ENCODE data around the gene CRB1. TPM values are rescaled to one million over a fixed set of nuclear protein-coding genes. Genes with fewer than 3 reads are reported as not detected.
"Not testable (repeated sequence)": the region's sequence is repeated elsewhere in the genome, so short reads cannot be mapped to it uniquely, and the experiment has no call there.

CRB1 gene
- total RNA-seq, 1 donor from 2014 or later: not detected

DNA sequence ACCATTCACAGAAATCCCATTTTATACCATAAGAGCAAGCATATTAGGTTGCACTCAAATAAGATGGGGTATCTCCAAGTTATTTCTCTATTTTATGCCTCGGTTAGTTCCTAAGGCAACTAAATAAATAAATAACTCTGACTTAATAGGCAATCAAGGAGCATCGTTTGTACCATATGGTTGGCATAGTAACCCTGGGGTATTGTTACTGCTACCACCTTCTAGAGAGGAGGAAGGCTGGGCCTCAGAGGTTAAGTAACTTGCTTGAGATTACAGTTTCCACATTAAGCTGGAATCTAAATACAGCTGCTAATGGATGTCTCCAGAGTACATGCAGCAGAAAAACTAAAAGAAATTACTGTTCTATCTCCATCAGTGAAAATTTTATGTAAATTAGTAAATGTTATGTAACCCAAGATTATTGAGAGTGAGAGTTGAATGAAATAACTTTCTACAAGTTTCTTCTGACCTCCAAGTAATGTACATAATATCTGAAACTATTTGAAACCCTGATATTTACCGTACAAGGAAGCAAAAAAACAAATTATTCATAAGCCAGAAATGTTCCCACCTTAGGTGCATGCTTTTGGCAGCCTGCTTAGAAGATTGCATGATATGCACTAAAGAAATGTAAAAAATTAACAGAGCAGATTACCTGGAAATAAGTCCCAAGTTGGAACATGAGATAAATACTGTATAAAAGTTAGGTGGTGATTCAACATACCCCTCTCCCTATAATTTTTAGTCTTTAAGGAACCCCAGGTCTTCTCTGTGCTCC, 127.0 kb downstream of the CRB1 start:
- DNase-seq (ENCODE audit: low spot score): no peak
- Mint-ChIP-seq H3K4me1 (ENCODE audit: low read depth) (peaks cover 18% of the 10 kb centered on the region), H3K27me3 (ENCODE audit: low read depth) (peaks cover 15% of the 10 kb centered on the region), H3K9me3 (no peaks in the 10 kb centered on the region), H3K36me3 (ENCODE audit: low read depth) (no peaks in the 10 kb centered on the region), H3K27ac (no peak overlapping the region), H3K4me3 (ENCODE audit: low read depth) (no peak overlapping the region)
- intact Hi-C loops (cut with micrococcal nuclease): loop anchor here (10.0 kb wide), 1 partner anchor 1010 kb away; no protein-coding TSS in a partner anchor

DNA sequence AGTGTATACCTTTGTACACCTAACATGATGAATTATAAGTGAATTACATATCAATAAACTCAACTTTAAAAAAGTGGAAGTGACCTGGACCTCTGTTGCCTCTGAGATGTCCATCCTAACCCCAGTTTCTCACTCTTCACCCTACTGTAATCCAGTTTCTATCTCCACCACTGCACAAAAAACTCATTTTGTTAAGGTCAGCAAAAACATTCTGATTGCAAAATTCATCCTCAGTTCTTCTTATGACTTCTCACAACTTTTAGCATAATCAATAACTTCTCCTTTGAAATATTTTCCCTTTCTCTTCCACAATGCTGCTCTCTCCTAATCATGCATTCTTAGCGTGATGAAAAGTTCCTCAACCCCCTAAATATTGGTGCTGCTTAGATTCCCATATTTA, 129.8 kb downstream of the CRB1 start:
- Mint-ChIP-seq H3K9me3 (no peaks in the 10 kb centered on the region), H3K4me1 (ENCODE audit: low read depth) (no peaks in the 10 kb centered on the region), H3K4me3 (ENCODE audit: low read depth) (no peak overlapping the region), H3K27ac (no peak overlapping the region), H3K27me3 (ENCODE audit: low read depth) (peaks cover 21% of the 10 kb centered on the region), H3K36me3 (ENCODE audit: low read depth) (no peaks in the 10 kb centered on the region)
- intact Hi-C loops (cut with micrococcal nuclease): loop anchor here (10.0 kb wide), 1 partner anchor 1007 kb away; no protein-coding TSS in a partner anchor
- DNase-seq (ENCODE audit: low spot score): no peak

DNA sequence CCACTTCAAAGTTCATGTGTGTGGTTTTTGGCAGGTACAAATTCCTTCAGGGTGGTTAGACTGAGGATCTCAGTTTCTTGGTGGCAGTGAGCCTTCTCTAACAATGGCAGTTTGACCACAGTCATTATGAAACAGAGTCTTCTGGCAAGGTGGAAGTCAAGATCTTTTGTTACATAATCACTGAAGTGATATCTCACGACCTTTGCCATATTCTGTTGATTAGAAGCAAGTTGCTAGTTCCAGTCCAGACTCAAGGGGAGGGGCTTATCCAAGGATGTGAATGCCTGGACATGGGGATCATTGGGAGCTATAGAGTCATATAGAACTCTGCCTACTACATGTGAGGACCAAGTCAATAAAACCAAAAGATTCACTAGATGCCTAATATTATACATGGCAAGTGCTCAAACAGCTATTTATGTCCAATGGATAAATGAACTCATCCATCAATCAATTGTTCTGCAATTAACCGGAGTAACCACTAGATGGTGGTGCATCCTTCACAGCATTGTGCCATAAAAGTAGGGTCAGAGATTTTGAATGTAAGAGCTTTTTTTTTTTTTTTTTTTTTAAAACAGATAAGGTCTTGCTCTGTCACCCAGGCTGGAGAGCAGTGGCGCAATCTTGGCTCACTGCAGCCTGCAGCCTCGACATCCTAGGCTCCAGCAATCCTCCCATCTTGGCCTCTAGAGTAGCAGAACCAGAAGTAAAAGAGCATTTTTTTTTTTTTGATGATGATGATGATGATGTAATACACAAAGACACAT, 131.9 kb downstream of the CRB1 start:
- intact Hi-C loops (cut with micrococcal nuclease): loop anchor here (10.0 kb wide), 1 partner anchor 1005 kb away; no protein-coding TSS in a partner anchor
- H3K9me3 Mint-ChIP-seq: no peaks in the 10 kb centered on the region
- H3K27ac Mint-ChIP-seq: no peak overlapping the region
- H3K36me3 Mint-ChIP-seq (ENCODE audit: low read depth): no peaks in the 10 kb centered on the region
- peaks cover 27% of the 10 kb centered on the region for H3K27me3 Mint-ChIP-seq (ENCODE audit: low read depth)
- no peak for DNase-seq (ENCODE audit: low spot score)
- no peaks in the 10 kb centered on the region for H3K4me1 Mint-ChIP-seq (ENCODE audit: low read depth)
- no peak overlapping the region for H3K4me3 Mint-ChIP-seq (ENCODE audit: low read depth)

DNA sequence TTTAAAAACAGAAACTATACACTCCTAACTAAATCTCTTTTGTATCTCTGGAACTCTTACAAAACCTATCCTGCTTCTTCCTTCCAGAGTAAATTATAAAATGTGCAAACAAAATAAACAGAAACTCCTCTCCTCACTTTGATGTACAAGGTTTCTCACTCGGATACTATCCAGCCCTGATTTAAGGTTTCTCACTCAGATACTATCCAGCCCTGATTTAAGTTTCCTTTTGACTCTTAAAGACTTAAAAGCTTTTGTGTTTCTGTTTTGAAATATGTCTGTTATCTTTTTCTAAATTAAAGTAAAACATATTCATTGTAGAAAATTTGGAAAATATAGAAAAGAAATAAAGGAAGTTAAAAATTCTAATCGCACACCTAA, 132.5 kb downstream of the CRB1 start:
- no peak overlapping the region for H3K4me3 Mint-ChIP-seq (ENCODE audit: low read depth)
- DNase-seq (ENCODE audit: low spot score): no peak
- H3K27ac Mint-ChIP-seq: no peak overlapping the region
- peaks cover 23% of the 10 kb centered on the region for H3K27me3 Mint-ChIP-seq (ENCODE audit: low read depth)
- H3K9me3 Mint-ChIP-seq: no peaks in the 10 kb centered on the region
- intact Hi-C loops (cut with micrococcal nuclease): no loop called here
- H3K36me3 Mint-ChIP-seq (ENCODE audit: low read depth): no peaks in the 10 kb centered on the region
- no peaks in the 10 kb centered on the region for H3K4me1 Mint-ChIP-seq (ENCODE audit: low read depth)

DNA sequence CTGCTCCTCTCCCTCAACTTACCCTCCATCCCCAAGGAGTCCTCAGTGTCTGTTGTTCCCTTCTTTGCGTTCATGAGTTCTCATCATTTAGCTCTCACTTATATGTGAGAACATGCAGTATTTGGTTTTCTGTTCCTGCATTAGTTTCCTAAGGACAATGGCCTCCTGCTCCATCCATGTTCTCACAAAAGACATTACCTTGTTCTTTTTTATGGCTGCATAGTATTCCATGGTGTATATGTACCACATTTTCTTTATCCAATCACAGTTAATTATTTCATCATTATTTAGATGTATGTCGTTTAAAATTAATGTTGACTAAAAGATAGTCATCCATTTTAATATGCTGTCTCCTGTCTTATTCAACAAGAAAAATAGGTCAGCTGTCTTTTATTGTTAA, 134.1 kb downstream of the CRB1 start:
- DNase-seq (ENCODE audit: low spot score): no peak
- Mint-ChIP-seq H3K36me3 (ENCODE audit: low read depth) (no peaks in the 10 kb centered on the region), H3K27me3 (ENCODE audit: low read depth) (peaks cover 16% of the 10 kb centered on the region), H3K4me1 (ENCODE audit: low read depth) (no peaks in the 10 kb centered on the region), H3K27ac (no peak overlapping the region), H3K9me3 (no peaks in the 10 kb centered on the region), H3K4me3 (ENCODE audit: low read depth) (no peak overlapping the region)
- intact Hi-C loops (cut with micrococcal nuclease): no loop called here

DNA sequence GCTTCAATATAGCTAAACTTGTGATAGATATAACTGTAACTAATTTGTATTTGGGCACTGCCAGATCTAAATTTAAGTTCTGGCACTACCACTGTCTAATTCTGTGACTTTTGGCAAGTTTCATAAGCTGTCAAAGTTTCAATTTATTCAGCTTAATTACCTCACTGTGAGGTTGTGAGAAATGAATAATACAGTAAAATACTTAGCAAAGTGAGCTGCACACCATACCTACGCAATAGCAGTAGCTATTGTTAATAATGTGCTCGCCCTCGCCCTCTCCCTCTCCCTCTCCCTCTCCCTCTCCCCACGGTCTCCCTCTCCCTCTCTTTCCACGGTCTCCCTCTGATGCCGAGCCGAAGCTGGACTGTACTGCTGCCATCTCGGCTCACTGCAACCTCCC, 136.7 kb downstream of the CRB1 start:
- H3K36me3 Mint-ChIP-seq (ENCODE audit: low read depth); H3K27ac Mint-ChIP-seq; DNase-seq (ENCODE audit: low spot score); H3K4me1 Mint-ChIP-seq (ENCODE audit: low read depth); intact Hi-C loops (cut with micrococcal nuclease); H3K4me3 Mint-ChIP-seq (ENCODE audit: low read depth); H3K9me3 Mint-ChIP-seq: not testable (repeated sequence)
- peaks cover 18% of the 10 kb centered on the region for H3K27me3 Mint-ChIP-seq (ENCODE audit: low read depth)

DNA sequence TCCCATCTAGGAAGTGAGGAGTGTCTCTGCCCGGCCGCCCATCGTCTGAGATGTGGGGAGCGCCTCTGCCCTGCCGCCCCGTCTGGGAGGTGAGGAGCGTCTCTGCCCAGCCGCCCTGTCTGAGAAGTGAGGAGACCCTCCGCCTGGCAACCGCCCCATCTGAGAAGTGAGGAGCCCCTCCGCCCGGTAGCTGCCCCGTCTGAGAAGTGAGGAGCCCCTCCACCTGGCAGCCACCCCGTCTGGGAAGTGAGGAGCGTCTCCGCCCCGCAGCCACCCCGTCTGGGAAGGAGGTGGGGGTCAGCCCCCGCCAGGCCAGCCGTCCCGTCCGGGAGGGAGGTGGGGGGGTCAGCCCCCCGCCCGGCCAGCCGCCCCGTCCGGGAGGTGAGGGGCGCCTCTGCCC, 137.6 kb downstream of the CRB1 start:
- H3K9me3 Mint-ChIP-seq; H3K4me3 Mint-ChIP-seq (ENCODE audit: low read depth); DNase-seq (ENCODE audit: low spot score); H3K4me1 Mint-ChIP-seq (ENCODE audit: low read depth); H3K27ac Mint-ChIP-seq; intact Hi-C loops (cut with micrococcal nuclease); H3K36me3 Mint-ChIP-seq (ENCODE audit: low read depth): not testable (repeated sequence)
- H3K27me3 Mint-ChIP-seq (ENCODE audit: low read depth): peaks cover 18% of the 10 kb centered on the region

DNA sequence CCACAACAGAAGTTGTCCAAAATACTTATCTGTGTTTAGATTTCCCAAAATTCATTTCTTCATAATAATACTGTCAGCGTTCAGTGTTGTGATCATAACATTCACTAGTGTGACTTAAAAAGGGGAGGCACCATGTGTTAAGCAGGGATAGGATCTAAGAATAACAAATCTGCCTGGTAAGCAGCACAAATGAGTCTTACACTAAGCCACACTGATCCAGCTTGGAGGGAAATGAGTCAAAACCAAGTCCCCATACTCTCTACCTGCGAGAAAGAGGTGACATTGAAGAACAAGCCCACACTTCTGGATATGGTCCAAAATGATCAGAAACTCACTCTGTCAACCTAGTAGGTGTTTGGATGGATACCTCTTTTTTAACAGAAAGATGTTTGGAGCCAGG, 145.5 kb downstream of the CRB1 start:
- intact Hi-C loops (cut with micrococcal nuclease): no loop called here
- no peak overlapping the region for H3K27ac Mint-ChIP-seq
- H3K9me3 Mint-ChIP-seq: no peaks in the 10 kb centered on the region
- no peak overlapping the region for H3K4me3 Mint-ChIP-seq (ENCODE audit: low read depth)
- no peaks in the 10 kb centered on the region for H3K4me1 Mint-ChIP-seq (ENCODE audit: low read depth)
- DNase-seq (ENCODE audit: low spot score): no peak
- H3K36me3 Mint-ChIP-seq (ENCODE audit: low read depth): no peaks in the 10 kb centered on the region
- H3K27me3 Mint-ChIP-seq (ENCODE audit: low read depth): peaks cover 10% of the 10 kb centered on the region

DNA sequence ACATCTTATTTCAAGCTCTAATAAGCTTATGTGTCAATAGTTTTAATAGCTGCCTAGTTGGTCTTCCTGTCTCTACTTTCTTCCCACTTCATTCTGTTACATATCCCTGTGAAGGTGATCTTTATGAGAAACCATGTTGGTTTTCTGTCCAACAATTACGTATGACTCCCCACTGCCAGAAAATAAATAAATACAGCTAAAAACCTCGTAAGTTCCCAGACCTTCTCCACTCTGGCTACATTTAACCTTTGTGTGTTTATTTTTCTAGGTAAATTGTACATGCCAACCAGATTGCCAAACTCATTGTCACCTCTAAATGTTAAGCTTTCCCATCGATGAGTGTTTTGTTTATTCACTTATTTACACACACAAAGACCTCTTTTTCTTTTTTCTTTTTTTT, 147.2 kb downstream of the CRB1 start:
- H3K4me3 Mint-ChIP-seq (ENCODE audit: low read depth): no peak overlapping the region
- H3K4me1 Mint-ChIP-seq (ENCODE audit: low read depth): no peaks in the 10 kb centered on the region
- no peak overlapping the region for H3K27ac Mint-ChIP-seq
- intact Hi-C loops (cut with micrococcal nuclease): no loop called here
- peaks cover 10% of the 10 kb centered on the region for H3K27me3 Mint-ChIP-seq (ENCODE audit: low read depth)
- no peaks in the 10 kb centered on the region for H3K36me3 Mint-ChIP-seq (ENCODE audit: low read depth)
- no peak for DNase-seq (ENCODE audit: low spot score)
- no peaks in the 10 kb centered on the region for H3K9me3 Mint-ChIP-seq

DNA sequence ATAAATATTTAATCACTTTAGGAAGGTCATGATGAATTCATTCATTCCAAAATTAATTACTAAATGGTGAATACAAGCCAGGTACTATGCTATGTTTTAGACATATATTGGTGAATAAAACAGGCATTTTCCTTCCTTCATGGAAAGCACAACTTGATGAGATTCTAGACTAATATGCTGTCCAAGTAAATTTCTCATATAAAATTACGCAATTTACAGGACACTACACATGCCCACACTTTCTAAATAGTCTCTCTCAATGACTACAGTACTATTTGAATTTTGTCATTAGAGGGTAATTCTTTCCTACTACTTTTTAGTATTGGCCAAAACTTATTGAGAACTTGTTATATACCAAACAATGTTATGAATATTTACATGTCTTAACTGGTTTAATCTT, 150.6 kb downstream of the CRB1 start:
- H3K27me3 Mint-ChIP-seq (ENCODE audit: low read depth): peaks cover 5% of the 10 kb centered on the region
- no peak for DNase-seq (ENCODE audit: low spot score)
- no peaks in the 10 kb centered on the region for H3K4me1 Mint-ChIP-seq (ENCODE audit: low read depth)
- H3K4me3 Mint-ChIP-seq (ENCODE audit: low read depth): no peak overlapping the region
- no peaks in the 10 kb centered on the region for H3K36me3 Mint-ChIP-seq (ENCODE audit: low read depth)
- H3K9me3 Mint-ChIP-seq: no peaks in the 10 kb centered on the region
- intact Hi-C loops (cut with micrococcal nuclease): no loop called here
- H3K27ac Mint-ChIP-seq: no peak overlapping the region

DNA sequence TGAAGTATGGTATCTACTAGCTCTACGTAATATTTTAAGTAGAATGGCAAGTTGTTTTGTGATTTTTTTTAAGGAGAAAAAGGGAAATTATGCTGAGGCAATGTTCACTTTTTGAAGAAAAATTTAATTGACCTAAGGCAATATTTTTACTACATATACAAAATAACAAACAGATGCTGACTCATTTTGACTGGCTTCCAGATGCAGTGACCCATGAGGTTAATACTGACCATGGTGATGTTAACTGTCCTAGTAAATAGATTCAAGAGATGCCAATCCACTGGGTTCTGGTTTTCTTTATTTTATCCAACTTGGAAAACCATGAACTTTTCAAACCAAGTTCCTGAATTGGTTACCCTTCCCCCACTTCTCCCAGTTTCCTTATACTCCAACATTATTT, 154.9 kb downstream of the CRB1 start:
- Mint-ChIP-seq H3K9me3 (no peaks in the 10 kb centered on the region), H3K4me1 (ENCODE audit: low read depth) (no peaks in the 10 kb centered on the region), H3K27ac (no peak overlapping the region), H3K27me3 (ENCODE audit: low read depth) (peaks cover 2% of the 10 kb centered on the region), H3K36me3 (ENCODE audit: low read depth) (no peaks in the 10 kb centered on the region), H3K4me3 (ENCODE audit: low read depth) (no peak overlapping the region)
- no peak for DNase-seq (ENCODE audit: low spot score)
- intact Hi-C loops (cut with micrococcal nuclease): no loop called here

DNA sequence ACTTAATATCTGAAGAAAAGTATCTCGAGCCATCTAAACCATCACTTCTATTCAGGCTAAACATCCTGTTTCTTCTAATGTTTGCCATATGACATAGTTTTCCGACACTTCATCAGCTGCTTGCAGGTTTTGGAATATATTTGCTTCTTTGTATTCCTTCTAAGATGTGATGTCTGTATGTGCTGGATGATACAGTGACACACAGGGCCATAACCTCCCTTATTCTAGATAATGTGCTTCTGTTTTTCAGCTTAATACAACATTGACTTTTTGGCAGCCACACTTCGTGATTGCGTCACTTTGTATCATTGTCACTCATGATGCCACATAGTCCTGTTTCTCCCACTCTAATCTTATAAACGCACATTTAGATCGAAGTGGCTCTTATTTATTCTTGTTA, 156.3 kb downstream of the CRB1 start:
- peaks cover 2% of the 10 kb centered on the region for H3K27me3 Mint-ChIP-seq (ENCODE audit: low read depth)
- no peaks in the 10 kb centered on the region for H3K4me1 Mint-ChIP-seq (ENCODE audit: low read depth)
- H3K9me3 Mint-ChIP-seq: no peaks in the 10 kb centered on the region
- H3K27ac Mint-ChIP-seq: no peak overlapping the region
- no peaks in the 10 kb centered on the region for H3K36me3 Mint-ChIP-seq (ENCODE audit: low read depth)
- no peak for DNase-seq (ENCODE audit: low spot score)
- intact Hi-C loops (cut with micrococcal nuclease): no loop called here
- H3K4me3 Mint-ChIP-seq (ENCODE audit: low read depth): no peak overlapping the region

DNA sequence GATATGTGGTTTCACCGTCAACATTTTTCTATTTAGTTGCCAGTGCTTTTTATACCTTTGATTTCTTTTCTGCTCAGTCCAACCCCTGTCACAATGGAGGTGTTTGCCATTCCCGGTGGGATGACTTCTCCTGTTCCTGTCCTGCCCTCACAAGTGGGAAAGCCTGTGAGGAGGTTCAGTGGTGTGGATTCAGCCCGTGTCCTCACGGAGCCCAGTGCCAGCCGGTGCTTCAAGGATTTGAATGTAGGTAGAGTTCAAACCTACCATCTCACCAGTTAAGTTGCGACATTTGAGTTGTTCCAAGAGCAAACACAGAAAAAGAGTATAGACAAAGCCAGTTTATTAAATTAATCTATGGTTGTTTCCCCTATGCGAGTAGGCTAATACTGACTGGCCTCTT, 161.3 kb downstream of the CRB1 start:
- intact Hi-C loops (cut with micrococcal nuclease): no loop called here
- DNase-seq (ENCODE audit: low spot score): no peak
- Mint-ChIP-seq H3K9me3 (no peaks in the 10 kb centered on the region), H3K36me3 (ENCODE audit: low read depth) (no peaks in the 10 kb centered on the region), H3K27me3 (ENCODE audit: low read depth) (peaks cover 11% of the 10 kb centered on the region), H3K4me3 (ENCODE audit: low read depth) (no peak overlapping the region), H3K27ac (no peak overlapping the region), H3K4me1 (ENCODE audit: low read depth) (no peaks in the 10 kb centered on the region)

All from activated T-helper 2 cell treated with anti-CD3 and anti-CD28 coated beads, Interferon-gamma antibody, Interleukin-2, Interleukin-4, amounts not matched to agents 10 μg/mL and 5 μg/mL and 100 μg/mL, durations not matched to agents 14 hours and 24 hours and 36 hours (primary cell).